Measurements from ENCODE around the gene FAM131C. TPM values are rescaled to one million over a fixed set of nuclear protein-coding genes. Genes with fewer than 3 reads are reported as not detected.

FAM131C gene
- total RNA-seq, 8 experiments from 2014 or later = 0.20 to 3.6 (median 1.1) TPM; not detected in 1

DNA sequence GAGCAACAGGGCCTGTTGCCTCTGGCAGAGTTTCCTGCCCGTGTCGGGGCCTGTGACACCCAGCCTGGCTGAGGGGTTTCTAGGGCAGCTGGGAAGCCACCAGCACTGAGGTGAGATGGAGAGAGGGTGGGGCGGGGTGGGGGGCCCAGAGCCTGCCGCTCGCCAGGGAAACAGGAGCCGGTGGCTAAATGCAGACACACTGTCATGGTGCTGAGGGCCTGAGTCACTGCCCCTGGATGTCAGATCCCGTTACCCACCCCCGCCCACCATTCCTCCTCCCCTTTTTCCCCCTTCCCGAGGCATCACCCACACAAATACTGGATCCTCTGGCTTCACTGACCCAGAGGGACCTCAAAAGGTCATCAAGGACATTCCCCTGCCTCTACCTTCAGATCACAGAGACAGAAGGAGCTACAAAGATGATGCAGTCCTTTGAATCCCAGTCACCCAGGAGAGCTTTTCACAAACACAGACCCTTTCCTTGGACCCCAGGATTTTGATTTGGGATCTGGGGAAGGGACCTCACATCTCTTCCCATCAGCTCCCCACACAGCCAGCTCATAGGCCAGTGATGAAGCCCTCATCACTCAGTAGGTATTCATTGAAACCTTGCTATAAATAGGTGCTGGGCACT is 53.7 kb downstream of the FAM131C start:
- no peak overlapping the region for H3K27ac ChIP-seq
- peaks cover 35 to 36% of the 10 kb centered on the region in 2 donors for H3K4me1 ChIP-seq (replicated peaks in 1 of 2)
- in situ Hi-C loops (cut with MboI; ENCODE audit: low pct_unique_long_range_greater_than_20kb in 2 of 9, low sequenced_read_pairs in 9 of 9, unreplicated experiment in 9 of 9) = no loop called here
- no peak overlapping the region for H3K4me3 ChIP-seq
- ATAC-seq (replicated peaks in 6 of 8) = peak in 6 of 8 experiments; percentile 9 to 80 (median 67)
- 40% methylated on average over 1 of the region's 9 CpGs; no CpG with 5 or more reads in 9 of the 10 experiments for WGBS, 10 experiments

DNA sequence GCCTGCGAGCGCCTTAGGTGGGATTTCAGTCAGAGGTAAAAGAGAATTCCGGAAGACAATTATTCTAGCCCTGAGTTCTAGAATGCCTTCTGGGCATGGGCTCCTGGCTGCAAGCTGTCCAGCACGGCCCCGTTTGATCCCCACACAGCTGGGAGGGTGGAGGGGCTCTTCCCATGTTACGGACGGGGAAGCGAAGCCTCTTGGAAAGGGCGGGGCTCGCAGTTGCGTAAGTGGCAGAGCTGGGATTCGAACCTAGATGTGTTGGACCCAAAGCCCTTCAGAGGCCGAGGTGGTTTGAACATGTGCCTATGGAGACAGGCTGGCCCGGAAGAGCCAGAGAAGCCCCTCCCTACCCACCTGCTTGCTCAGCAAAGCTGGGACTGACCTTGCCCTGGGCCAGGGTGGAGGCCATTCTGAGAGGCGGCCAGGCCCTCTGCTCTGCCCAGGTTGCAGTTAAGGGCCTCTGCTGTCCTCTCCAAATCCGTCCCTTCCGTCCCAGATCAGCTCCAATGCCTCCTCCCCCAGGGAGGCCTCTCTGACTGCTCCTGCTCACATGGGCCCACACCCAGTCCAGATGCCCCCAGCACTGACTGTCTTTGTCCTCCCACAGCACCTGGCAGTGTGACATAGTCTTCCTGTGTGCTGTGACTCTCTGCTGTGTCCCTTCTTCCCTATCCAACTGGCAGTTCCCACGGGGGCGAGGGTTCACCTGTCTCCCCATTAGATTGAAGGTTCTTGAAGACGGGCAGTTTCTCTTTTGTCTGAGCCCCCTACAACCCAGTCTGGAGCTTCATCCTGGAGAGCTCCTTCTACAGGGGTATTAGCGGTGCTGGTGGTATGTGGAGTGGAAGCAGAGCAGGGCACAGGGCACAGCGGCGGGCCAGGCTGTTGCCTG is 54.5 kb downstream of the FAM131C start:
- H3K27ac ChIP-seq = no peak overlapping the region
- 40 to 100% (median 85%) methylated on average over 2 to 17 of the region's 23 CpGs; no CpG with 5 or more reads in 2 of the 10 experiments for WGBS, 10 experiments
- in situ Hi-C loops (cut with MboI; ENCODE audit: low pct_unique_long_range_greater_than_20kb in 2 of 9, low sequenced_read_pairs in 9 of 9, unreplicated experiment in 9 of 9) = no loop called here
- peak in 4 of 8 experiments; percentile 6 to 17 (median 7) for ATAC-seq (replicated peaks in 6 of 8)
- peaks cover 42 to 44% of the 10 kb centered on the region in 2 donors for H3K4me1 ChIP-seq (replicated peaks in 1 of 2)
- no peak overlapping the region for H3K4me3 ChIP-seq

DNA sequence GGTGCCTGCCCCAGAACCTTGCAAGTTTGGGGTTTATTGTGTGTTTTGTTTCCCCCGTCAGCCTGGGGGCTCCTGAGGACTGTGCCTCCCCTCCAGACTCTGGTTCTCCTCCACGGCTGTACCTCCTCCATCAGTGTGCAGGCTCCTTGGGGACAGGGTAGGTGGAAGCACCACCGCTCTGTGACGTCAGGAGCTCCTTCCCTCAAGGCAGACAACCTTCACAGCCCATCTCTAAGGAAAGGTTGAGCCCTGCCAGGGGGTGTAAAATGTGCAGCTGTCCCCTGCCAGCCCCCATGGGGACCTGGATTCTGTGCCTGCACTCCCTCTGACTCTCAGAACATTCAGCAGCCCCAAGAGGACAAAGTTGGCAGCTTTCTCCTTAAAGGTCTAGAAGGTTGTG is 55.1 kb downstream of the FAM131C start:
- in situ Hi-C loops (cut with MboI; ENCODE audit: low pct_unique_long_range_greater_than_20kb in 2 of 9, low sequenced_read_pairs in 9 of 9, unreplicated experiment in 9 of 9) = no loop called here
- Histone ChIP-seq H3K4me3 (no peak overlapping the region), H3K27ac (no peak overlapping the region), H3K4me1 (replicated peaks in 1 of 2) (peaks cover 47 to 51% of the 10 kb centered on the region in 2 donors)
- WGBS, 10 experiments = 20 to 67% (median 43%) methylated on average over 2 to 4 of the region's 4 CpGs; no CpG with 5 or more reads in 6 of the 10 experiments
- ATAC-seq (replicated peaks in 6 of 8) = peak in 4 of 8 experiments; percentile 1 to 14 (median 4)

DNA sequence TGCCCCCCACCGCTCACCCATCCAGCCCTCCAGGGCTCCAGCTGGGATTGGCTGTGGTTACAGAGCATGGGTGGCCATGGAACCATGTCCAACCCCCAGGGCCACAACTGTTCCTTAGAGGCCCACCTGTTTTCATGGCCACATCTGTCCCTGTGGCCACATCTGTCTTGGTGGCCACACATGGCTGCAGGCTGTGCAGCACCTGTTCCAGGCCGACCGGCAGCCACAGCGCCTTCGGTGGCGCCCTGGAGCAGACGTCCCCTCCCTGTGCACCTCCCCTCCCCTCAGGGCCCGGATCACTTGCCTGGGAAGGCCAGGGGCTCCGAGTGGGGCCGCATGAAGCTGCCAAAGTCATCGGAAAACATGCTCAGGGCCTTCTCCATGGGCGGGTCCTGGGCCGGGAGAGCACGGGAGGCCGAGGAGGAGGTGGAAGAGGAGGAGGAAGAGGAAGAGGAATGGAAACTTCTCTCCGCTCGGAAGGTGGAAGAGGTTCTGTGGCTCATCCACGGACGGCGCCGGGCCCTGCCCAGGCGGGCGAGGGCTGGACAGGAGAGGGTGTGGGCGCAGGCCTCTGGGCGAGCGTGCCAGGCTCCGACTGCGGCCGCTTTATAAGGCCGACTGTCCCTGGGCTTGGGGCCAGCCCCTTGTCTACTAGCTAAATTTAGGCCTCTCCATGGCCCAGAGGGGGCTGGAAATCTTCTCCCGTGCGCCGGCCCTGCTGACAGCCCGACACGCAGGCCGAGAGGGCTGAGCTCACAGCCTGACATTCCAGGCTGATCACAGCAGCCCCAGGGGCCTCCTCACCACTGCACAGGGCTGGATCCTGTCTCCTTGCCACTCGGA is 55.8 kb downstream of the FAM131C start, which contains the start of gene HSPB7:
Gene HSPB7, minus strand, starts transcription at position 583 of the 843 bp plus-strand sequence. Its CDS starts 80 bp downstream, at position 503.
- H3K4me3 ChIP-seq = no peak within 1 kb of the TSS
- WGBS, 10 experiments = 0 to 100% (median 57%) methylated on average over 2 to 6 of the region's 37 CpGs; no CpG with 5 or more reads in 5 of the 10 experiments
- peaks cover 53 to 56% of the 10 kb centered on the region in 2 donors for H3K4me1 ChIP-seq (replicated peaks in 1 of 2)
- peak; percentile 18 to 65 (median 52) for ATAC-seq (replicated peaks in 6 of 8)
- in situ Hi-C loops (cut with MboI; ENCODE audit: low pct_unique_long_range_greater_than_20kb in 2 of 9, low sequenced_read_pairs in 9 of 9, unreplicated experiment in 9 of 9) = no loop called here
- H3K27ac ChIP-seq = peak within 1 kb of the TSS in 1 of 2 donors; percentile 13

DNA sequence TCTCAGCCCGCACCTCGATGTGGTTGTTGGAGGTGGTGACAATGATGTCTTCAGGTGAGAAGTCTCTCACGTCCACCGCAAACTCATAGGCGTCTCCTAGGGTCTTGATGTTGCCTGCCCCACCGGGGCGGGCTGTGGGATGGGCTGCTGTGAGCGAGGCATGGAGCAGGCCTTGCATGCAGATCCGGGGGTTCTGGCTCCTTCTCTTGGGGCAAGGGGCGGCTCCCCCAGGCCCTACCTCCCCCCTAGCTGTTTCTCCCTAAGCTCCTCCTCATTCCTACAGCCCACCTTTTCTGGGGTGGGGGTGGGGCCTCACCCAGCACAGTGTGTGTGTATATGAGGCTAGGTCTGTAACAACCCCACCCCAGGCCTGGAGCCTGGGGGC is 56.4 kb downstream of the FAM131C start:
- ATAC-seq (replicated peaks in 6 of 8) = no peak
- in situ Hi-C loops (cut with MboI; ENCODE audit: low pct_unique_long_range_greater_than_20kb in 2 of 9, low sequenced_read_pairs in 9 of 9, unreplicated experiment in 9 of 9) = no loop called here
- 100% methylated on average over 1 to 2 of the region's 10 CpGs; no CpG with 5 or more reads in 8 of the 10 experiments for WGBS, 10 experiments
- Histone ChIP-seq H3K4me3 (no peak overlapping the region), H3K4me1 (replicated peaks in 1 of 2) (peaks cover 53 to 58% of the 10 kb centered on the region in 2 donors), H3K27ac (no peak overlapping the region)

DNA sequence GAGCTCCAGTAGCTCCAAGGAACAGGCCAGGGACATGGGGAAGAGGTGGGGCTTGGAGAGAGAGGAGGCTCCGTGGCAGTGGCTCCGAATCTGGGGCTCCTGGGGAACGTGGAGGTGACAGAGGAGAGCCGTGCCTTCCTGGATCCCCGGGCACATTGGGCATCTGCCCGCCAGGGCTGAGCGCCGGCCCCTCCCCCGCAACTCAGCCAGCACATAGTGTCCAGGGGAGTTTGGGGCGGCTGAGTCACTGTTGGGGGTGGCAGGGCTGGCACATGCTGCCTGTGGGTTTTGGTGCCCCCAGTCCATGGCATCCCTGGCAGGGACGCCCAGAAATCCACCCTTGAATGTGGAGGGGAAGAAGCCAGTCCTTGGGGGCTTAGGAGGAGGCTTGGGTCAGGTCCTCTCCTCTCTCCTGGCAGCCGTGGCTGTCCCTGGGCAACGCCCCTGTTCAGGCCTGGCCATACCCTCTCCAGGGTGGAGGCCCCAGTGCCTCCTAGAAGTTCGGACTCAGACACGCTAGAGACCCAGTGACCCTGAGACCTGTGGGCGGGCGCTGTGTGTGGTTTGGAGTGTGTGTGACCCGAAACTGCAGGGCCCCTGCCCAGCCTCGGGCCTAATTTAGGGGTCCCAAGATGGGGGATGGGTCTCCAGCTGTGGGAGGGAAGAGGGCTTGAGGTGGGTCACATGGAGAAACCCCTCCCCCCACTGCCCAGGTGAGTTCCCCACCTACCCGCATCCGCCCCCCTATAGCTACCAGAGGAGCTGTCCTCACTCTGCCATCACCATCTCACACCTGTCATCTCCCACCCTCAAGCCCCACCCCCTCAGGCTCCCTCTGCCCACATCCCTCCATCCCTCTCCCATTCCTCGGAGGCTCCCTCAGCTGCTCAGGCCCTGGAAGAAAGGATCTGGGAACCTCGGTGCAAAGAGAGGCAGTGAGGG is 57.2 kb downstream of the FAM131C start:
- Histone ChIP-seq H3K27ac (no peak overlapping the region), H3K4me1 (replicated peaks in 1 of 2) (peaks cover 47 to 52% of the 10 kb centered on the region in 2 donors), H3K4me3 (no peak overlapping the region)
- in situ Hi-C loops (cut with MboI; ENCODE audit: low pct_unique_long_range_greater_than_20kb in 2 of 9, low sequenced_read_pairs in 9 of 9, unreplicated experiment in 9 of 9) = no loop called here
- ATAC-seq (replicated peaks in 6 of 8) = no peak
- 39 to 93% (median 80%) methylated on average over 1 to 7 of the region's 23 CpGs; no CpG with 5 or more reads in 5 of the 10 experiments for WGBS, 10 experiments

DNA sequence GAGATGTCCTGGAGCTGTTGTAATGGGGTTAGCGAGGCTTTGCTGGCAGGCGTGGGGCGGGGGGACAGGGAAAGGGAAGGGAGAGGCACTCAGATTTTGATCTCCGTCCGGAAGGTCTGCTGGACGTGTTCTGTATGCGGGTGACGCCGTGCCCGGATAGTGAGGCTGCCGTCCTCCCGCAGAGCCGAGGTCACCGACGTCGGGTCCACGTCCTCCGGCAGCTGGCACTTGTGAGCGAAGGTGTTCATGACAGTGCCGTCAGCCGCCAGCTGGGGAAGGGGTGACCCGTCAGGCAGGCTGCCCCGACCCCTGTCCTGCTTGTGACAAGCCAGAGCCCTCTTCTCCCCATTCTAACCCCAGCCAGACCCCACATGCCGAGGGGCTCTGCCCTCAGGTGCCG is 58.0 kb downstream of the FAM131C start:
- in situ Hi-C loops (cut with MboI; ENCODE audit: low pct_unique_long_range_greater_than_20kb in 2 of 9, low sequenced_read_pairs in 9 of 9, unreplicated experiment in 9 of 9) = no loop called here
- no peak for ATAC-seq (replicated peaks in 6 of 8)

DNA sequence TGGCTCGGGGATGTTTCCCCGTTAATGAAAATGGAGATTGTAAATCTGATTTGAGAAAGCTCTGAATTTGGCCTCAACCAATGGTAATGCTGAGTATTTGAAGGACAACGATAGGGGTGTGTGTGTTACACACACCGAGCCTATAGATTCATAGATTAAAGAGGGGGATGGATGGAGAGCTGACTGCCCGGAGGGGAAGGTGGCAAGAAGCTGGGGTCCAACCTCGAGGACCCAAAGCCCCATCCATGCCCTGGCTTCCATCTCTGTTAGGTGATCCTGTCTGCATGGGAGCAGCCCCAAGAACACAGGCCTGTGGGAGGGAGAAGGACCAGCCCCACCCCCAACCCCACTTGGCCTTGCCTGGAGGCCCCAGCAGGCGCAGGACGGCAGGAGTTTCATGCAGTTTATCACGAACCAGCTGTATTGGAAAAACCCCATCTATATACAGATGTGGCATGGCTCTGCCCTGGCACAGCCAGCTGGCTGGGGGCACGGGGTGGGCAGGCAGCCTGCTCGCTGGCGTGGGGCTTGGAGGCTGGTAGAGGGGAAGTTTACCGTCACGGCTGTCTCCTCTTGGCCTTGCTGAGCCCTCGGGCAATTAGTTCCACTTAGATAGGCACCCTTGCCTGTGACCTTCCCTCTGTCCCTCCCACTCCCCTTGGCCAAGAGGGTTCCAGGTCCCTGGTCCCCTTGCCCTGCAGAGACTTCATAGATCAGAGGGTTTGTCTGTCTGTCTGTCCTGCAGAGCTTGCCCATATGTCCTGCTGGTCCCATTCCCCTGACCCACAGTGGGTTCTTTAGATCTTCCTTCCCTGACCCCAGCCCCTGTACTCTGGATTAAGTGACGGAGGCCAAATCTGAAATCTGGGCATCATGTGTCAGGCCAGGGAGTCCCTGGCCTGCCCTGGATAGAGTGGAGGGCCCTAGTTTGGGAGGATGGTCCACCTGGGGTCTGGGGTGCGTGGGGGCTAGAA is 58.7 kb downstream of the FAM131C start:
- in situ Hi-C loops (cut with MboI; ENCODE audit: low pct_unique_long_range_greater_than_20kb in 2 of 9, low sequenced_read_pairs in 9 of 9, unreplicated experiment in 9 of 9) = no loop called here
- 58 to 75% (median 69%) methylated on average over 1 to 15 of the region's 17 CpGs; no CpG with 5 or more reads in 3 of the 10 experiments for WGBS, 10 experiments
- Histone ChIP-seq H3K4me3 (no peak overlapping the region), H3K4me1 (replicated peaks in 1 of 2) (peaks cover 43 to 48% of the 10 kb centered on the region in 2 donors), H3K27ac (no peak overlapping the region)
- ATAC-seq (replicated peaks in 6 of 8) = peak in 2 of 8 experiments; percentile 16 to 44

More for the DNA sequence above, 58.0 kb downstream of the FAM131C start:
- 86% methylated on average over 7 of the region's 25 CpGs; no CpG with 5 or more reads in 9 of the 10 experiments for WGBS, 10 experiments
- Histone ChIP-seq H3K4me1 (replicated peaks in 1 of 2) (peaks cover 46 to 52% of the 10 kb centered on the region in 2 donors), H3K27ac (no peak overlapping the region), H3K4me3 (no peak overlapping the region)

DNA sequence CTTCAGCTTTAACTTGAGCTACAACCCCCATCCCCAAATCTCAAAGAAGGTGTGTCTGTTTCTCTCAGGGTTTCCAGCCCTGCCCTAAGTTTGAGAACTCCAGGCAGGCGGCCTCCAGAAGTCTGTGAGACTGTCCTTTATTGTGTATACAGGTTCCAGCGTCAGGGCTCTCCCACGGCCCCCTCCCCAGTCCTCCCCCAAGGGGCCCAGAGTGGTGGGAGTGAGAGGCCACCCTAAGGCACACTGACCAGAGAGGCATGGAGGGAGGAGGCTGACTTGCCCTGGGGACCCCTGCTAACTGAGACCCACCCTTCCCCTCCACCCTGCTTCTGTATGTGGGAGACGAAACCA is 59.6 kb downstream of the FAM131C start:
- peaks cover 37 to 43% of the 10 kb centered on the region in 2 donors for H3K4me1 ChIP-seq (replicated peaks in 1 of 2)
- H3K4me3 ChIP-seq = no peak overlapping the region
- 60 to 100% (median 92%) methylated on average over 1 of the region's 4 CpGs; no CpG with 5 or more reads in 6 of the 10 experiments for whole genome bisulfite sequencing, 10 experiments
- ATAC-seq (replicated peaks in 6 of 8) = no peak
- in situ Hi-C loops (cut with MboI; ENCODE audit: low pct_unique_long_range_greater_than_20kb in 2 of 9, low sequenced_read_pairs in 9 of 9, unreplicated experiment in 9 of 9) = no loop called here
- H3K27ac ChIP-seq = no peak overlapping the region

DNA sequence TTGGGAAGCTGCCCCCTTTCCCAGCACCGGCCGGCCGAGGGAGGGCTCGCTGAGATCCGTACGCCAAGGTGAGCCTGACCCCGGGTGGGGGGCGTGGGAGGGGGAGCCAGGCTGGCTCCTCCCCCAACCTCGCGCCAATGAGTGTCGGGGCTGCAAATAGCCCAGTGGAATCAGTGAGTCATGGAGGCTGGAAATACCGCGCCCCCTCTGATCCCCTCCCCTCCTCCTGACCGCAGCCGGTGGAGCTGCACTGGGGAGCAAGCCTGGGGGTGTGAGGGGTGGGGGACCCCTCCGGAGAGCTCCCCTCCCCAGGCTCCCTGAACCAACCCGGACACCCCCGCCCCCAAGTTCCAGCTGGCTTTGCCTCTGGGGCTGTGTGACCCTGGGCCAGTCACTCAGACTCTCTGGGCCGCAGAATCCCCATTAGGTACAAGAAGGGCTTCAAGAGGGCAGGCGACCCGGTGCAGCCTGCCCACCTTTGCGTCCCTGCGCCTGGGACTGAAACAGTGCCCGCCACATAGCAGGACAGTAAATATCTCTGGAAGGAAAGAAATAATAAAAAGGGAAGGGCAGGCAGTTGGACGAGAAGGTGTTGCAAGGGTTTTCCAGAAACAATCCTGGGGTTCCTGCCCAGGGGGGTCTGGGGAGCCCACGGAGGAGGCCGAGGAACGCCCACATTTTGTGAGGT is 60.1 kb downstream of the FAM131C start:
- in situ Hi-C loops (cut with MboI; ENCODE audit: low pct_unique_long_range_greater_than_20kb in 2 of 9, low sequenced_read_pairs in 9 of 9, unreplicated experiment in 9 of 9) = no loop called here
- WGBS, 10 experiments = 49 to 73% (median 55%) methylated on average over 1 to 11 of the region's 28 CpGs; no CpG with 5 or more reads in 6 of the 10 experiments
- peaks cover 34 to 39% of the 10 kb centered on the region in 2 donors for H3K4me1 ChIP-seq (replicated peaks in 1 of 2)
- no peak overlapping the region for H3K27ac ChIP-seq
- peak; percentile 29 to 69 (median 63) for ATAC-seq (replicated peaks in 6 of 8)
- peak overlapping the region in 2 of 5 donors; percentile 10 to 11 for H3K4me3 ChIP-seq

Measured in motor neuron (in vitro differentiated cells).